Hematopoietic multipotent progenitor cell (in vitro differentiated cells): Measurements from ENCODE around the gene CWF19L1. TPM values are rescaled to one million over a fixed set of nuclear protein-coding genes. Genes with fewer than 3 reads are reported as not detected.

Source experiments
- DNase-seq, 3 donors: peaks; one replicate each; pipeline ENCODE4 v3.0.0-alpha.2; 2011 to 2015; ENCODE audit warnings: low read depth in 2 of 3, low spot score in 2 of 3
- total RNA-seq: library from RNA; depleted of rRNA; stranded (reverse); fragments of >200 nt; gene quantifications from one replicate; pipeline ENCODE4 v1.2.3, GENCODE V29; 2012

CWF19L1 gene
- total RNA-seq, 1 donor = 14.3 TPM

GRCh38 chr10:100254191-100254590 is 13.2 kb downstream of the CWF19L1 start:
- DNase-seq = no peak

DNA sequence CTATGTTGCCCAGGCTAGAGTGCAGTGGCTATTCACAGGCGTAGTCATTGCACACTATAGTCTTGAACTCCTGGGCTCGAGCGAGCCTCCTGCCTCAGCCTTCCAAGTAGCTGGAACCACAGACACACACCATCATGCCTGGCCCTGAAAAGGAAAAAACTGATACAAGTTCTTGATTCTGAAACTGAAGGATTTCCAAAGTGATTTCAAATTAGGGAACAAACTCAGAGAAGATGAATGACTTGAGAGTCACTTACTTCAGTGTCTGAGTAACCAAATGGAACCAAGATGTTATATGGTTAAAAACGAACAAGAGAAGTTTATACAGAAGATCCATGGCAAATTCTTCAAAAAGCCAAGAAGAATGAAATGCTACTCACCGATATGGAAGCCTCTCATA is 14.4 kb downstream of the CWF19L1 start:
- no peak for DNase-seq

GRCh38 chr10:100248820-100249219 is 18.6 kb downstream of the CWF19L1 start:
- no peak for DNase-seq

DNA sequence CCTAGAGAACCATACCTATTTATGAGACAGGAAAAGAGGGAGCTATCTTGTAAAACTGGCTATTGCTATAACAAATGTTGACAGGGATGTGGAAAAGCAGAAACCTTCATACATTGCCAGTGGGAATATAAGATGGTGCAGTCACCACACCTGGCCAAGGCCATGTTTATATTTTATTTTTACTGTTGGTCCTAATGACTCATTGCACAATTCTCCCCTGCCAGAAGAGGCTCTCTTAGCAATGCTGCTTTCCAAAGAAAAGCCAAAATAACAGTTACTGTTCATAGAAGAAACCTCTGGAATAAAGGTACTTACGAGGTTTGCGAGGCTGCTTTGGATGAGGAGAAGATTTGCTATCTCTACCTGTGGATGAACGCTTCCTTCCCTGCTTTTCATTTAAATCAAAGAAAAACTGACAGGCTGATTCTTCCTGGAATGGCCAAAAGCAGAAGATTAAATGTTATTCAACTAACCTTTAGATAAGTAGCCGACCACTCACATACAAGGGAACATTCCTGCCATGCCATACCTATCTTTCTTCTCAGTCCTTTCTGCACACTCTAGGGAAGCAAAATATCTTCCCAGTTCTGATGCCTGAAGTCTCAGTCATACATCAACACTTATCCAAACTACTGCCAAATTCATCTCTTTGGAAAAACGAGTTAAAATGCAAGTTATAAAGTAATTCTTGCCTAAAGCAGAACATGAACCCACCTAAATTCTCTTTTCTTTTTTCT is 21.8 kb downstream of the CWF19L1 start:
- no peak for DNase-seq

GRCh38 chr10:100239851-100240250 is 27.6 kb downstream of the CWF19L1 start:
- no peak for DNase-seq

- DNase-seq = no peak
Observed at GRCh38 chr10:100238429-100238828, 29.0 kb downstream of the CWF19L1 start.

GRCh38 chr10:100232101-100232500 is 35.3 kb downstream of the CWF19L1 start:
- DNase-seq = no peak

GRCh38 chr10:100229819-100230422 is 37.5 kb downstream of the CWF19L1 start:
- no peak for DNase-seq

DNA sequence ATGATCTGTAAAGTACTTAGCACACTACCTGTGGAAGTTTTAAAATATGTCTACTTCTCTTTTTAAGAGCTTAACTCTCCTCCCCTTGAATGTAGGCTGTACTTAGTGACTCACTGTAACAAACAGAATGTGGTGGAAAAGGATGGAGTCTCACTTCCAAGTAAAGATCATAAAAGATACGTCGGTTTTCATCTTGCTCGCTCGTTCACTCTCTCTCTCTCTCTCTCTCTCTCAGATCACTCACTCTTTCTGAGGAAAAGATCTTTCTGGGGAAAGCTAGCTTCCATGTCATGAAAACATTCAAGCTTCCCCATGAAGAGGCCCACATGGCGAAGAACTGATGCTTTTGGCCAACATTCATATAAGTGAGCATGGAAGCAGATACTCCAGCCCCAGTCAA is 43.6 kb downstream of the CWF19L1 start:
- no peak for DNase-seq

DNA sequence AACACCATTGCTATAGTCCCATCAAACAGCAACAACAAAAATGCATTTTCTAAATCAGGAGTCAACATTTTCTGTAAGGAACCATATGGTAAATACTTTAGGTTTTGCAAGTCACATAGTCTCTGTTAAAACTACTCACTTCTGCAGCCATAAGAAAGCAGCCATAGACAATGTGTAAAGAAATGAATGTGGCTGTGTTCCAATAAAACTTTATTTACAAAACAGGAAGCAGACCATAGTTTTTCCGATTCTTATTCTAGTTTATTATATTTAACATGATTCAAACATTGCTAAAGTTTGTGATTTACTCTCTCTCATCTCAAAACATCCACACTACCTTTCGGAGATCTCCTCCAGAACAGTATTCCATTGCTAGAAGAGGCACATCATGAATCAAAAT is 44.9 kb downstream of the CWF19L1 start:
- DNase-seq = no peak

DNA sequence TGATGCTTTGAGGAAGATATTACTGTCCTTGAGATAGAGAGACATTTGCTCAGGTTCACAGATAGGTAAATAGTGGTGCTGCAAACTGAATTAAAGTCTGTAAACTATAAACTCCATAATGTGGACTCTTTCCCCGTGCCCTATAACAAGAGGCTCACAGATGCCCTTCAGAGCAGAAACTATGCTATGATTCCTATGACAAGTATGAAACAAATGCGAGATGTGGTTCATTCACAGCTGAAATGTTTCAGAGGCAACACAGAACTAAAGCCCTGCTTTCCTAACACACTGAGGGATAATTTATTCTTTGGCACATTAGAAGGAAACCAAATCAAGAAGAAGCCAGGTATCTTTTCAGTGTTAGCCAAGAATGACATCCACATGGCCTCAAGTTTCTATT is 51.4 kb downstream of the CWF19L1 start:
- no peak for DNase-seq

- DNase-seq = no peak
Observed at GRCh38 chr10:100209303-100209702, 58.1 kb downstream of the CWF19L1 start.

DNA sequence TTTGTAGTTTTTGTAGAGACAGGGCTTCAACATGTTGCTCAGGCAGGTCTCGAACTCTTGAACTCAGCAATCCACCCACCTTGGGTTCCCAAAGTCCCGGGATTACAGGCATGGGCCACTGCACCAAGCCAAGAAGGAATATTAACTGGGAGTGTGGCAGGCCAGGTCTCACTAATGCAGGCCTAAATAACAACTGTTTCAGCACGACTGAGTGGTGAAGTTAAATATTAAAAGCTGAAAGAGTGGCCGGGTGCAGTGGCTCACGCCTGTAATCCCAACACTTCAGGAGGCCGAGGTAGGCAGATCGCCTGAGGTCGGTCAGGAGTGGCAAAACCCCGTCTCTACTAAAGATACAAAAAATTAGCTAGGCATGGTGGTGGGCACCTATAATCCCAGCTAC is 59.2 kb downstream of the CWF19L1 start:
- DNase-seq = no peak

DNA sequence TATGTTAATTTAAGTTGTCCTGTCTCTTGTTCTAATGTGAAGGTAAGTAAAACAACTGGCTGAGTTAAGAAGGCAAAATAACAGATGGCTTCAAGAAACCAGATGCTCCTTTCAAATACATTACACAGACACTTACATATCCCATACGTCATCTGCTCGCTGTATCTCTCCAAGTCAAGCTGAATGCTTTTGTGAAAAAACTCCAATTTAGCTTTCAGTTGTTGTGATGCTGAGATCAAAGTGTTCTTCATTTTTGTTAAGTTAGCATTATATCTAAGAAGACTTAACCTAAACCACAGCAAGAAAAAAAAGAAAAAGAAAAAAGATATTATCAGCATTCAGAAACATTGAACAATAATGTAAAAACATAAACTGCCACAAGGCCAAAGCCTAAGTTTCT is 63.1 kb downstream of the CWF19L1 start:
- no peak for DNase-seq

DNA sequence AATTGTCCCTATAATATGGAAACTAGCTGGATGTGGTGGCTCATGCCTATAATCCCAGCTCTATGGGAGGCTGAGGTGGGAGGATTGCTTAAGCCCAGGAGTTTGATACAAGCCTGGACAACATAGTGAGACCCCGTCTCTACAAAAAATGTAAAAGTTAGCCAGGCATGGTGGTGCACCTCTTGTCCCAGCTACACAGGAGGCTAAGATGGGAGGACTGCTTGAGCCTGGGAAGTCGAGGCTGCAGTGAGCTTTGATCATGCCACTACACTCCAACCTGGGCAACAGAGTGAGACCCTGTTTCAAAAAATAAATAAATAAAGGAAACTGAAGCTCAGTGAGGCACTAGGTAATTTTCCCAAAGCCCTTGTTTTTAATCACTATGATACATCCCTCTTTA is 65.9 kb downstream of the CWF19L1 start:
- no peak for DNase-seq

DNA sequence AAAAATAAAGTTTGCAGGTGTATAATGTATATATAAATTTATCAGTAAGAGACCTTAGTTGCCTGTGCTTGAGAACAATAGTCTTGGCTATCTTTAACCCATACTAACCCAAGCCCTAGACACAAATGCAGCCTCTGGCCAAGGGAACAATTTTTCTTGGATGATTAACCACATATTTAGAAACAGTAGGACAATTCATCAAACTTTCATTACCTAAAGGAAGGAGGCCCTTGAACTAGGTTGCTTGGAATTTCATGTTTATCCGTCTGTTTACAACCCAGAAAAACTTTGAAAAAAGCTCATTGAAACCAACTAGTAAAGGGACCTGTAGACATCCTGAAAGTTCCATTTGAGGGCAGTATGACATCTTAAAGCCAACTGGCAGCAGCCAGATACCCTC is 72.7 kb downstream of the CWF19L1 start:
- no peak for DNase-seq

DNA sequence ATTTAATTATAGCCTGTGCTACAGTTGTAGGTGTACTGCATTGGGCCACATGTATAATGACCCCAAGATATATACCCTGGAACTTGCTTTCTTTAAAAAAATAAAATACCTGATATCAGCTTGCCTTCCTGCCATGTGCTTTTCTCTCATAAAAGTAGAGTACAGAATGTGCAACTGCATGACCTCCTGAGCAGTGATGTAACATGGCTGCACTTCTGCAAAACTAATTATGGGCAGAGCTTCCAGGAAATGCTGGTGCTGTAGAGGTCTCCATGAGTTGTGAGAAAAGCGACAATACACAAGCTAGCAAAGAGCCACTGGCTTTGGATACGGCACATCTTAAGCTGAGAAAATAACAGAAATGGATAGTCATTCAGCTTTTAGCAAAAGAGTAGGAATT is 75.1 kb downstream of the CWF19L1 start:
- DNase-seq = peak in 1 of 3 donors; percentile 33

DNA sequence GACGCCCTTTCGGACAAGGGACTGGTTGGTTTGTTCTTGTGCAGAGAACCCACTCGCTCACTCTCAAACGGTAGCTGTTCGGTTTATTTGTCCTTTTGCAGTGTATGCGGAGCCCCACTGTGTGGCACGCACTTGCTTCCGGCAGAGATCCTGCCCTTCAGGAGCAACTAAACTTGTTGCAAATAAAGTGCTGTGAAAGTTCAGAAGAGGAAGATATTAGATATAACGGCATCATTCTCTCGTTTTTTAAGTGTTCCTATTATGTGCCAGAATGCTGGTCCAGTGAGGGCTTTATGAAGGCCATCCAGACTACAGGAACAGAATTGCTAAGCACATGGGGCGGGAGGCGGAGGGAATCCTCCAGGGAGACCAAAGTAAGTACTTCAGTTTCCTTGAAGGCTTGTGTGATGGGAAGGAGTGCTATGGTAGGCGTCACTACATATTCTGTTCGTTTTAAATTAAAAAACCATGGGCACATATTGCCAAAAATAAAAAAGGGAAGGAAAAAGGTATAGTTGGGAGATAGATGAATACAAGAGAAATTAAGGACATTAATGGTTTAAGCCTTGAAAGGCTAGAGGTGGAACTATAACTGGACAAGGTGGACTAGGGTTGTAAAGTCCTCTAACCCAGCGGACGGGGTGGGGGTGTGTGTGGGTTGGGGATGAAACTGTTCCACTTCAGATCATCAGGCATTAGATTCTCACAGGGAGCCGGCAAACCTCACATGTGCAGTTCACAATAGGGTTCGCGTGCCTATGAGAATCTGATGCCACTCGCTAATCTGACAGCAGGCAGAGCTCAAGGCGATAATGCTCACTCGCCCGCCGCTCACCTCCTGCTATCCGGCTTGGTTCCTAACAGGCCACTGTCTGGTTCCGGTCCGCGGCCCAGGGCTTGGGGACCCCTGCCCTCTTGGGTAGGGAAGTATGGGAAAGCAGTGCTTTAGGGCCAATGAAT is 80.9 kb downstream of the CWF19L1 start:
- DNase-seq = no peak

GRCh38 chr10:100185364-100186252 is 81.8 kb downstream of the CWF19L1 start, which contains the start of gene ERLIN1:
TSS of gene ERLIN1 (minus strand) at chr10:100186029. CDS start at chr10:100185626, 403 bp downstream.
- peak; percentile 77 to 96 (median 92) for DNase-seq

DNA sequence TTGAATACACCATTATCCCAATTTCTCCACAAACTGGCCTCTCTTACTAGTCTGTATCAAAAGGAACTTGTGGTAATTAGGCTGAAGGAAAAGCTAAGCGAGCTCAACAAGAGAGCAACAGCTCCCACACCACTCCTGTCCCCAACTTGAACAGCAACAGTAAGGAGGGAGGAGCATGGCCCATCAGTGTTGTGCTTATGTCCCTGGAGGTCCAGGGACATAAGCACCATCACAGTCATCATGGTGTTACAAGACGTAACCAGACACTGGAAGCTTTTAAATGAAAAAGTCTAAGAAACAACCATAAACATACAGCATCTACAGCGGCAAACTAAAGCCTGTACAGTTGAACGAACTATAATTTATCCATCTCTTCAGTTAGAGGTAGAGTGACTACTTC is 82.6 kb downstream of the CWF19L1 start:
- DNase-seq = peak in 1 of 3 donors; percentile 32
